GM12873 (cell line): ENCODE data around the gene SPRY1.

Source experiments
- TF ChIP-seq, protein P1 (sequence below): IDR thresholded peaks from 2 replicates; pipeline ENCODE4 v1.5.1; 2012; ENCODE audit warnings: low read depth, mild to moderate bottlenecking, moderate library complexity, low read length, control low read depth; ENCODE audit not compliant: insufficient read depth; ENCODE audit errors: missing control alignments

Gene SPRY1

GRCh38 chr4:123403080-123403604 is 6.5 kb downstream of the SPRY1 start:
- TF ChIP-seq, protein P1, sequence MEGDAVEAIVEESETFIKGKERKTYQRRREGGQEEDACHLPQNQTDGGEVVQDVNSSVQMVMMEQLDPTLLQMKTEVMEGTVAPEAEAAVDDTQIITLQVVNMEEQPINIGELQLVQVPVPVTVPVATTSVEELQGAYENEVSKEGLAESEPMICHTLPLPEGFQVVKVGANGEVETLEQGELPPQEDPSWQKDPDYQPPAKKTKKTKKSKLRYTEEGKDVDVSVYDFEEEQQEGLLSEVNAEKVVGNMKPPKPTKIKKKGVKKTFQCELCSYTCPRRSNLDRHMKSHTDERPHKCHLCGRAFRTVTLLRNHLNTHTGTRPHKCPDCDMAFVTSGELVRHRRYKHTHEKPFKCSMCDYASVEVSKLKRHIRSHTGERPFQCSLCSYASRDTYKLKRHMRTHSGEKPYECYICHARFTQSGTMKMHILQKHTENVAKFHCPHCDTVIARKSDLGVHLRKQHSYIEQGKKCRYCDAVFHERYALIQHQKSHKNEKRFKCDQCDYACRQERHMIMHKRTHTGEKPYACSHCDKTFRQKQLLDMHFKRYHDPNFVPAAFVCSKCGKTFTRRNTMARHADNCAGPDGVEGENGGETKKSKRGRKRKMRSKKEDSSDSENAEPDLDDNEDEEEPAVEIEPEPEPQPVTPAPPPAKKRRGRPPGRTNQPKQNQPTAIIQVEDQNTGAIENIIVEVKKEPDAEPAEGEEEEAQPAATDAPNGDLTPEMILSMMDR = no peak

DNA sequence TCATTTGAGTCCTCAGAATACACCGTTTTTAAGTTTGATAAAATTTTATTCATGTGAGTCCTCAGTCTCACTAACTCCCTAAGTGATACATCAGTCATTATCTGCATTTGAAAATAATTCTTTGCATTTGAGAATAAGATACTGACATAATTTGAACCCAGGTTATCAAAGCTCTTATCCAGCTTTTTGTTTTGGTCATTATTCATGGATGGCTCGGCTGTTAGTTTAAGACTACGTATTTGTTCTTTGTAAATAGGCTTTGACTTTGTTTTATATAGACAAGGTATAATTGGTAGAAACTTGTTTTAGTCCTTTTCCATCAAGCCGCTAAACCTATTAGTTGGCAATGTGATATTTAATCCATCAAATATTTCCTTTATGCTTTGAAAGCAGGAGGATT is 7.9 kb downstream of the SPRY1 start:
- TF ChIP-seq, protein P1 = no peak

GRCh38 chr4:123405267-123405865 is 8.8 kb downstream of the SPRY1 start:
- TF ChIP-seq, protein P1 = no peak

- TF ChIP-seq, protein P1 = no peak
Observed at GRCh38 chr4:123406872-123407271, 10.3 kb downstream of the SPRY1 start.

GRCh38 chr4:123408471-123409084 is 12.0 kb downstream of the SPRY1 start:
- TF ChIP-seq, protein P1 = no peak

DNA sequence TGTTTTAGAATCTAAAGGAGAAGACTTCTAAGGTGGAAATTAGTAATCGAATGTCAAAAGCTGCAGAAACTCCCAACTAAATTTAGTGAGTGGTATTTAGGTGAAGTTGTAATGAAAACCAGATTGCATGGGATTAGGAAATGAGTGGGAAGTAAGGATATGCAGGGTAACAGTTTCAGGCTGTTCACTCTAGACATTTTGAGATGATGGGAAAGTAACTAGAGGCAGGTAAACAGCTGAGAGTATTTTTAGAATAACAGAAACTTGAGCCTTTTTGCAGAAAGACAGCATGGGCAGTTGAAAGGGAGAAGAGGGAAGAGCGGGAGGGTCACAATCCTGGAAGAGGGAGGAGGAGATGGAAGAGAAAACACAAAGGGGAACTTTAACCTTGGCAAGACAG is 12.7 kb downstream of the SPRY1 start:
- TF ChIP-seq, protein P1 = no peak

DNA sequence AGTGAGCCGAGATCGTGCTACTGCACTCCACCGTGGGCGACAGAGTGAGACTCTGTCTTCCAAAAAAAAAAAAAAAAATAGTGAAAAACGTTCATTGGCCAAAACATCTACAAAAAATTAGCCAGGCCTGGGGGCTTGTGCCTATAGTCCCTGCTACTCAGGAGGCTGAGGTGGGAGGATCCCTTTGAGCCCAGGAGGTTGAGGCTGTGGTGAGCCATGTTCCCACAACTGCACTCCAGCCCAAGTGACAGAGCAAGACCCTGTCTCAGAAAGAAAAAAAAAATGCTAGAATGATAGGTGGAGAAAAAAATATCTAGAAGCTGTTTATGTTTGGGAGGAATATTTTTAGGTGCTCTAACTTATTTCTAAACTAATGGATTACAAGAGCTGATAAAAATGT is 14.9 kb downstream of the SPRY1 start:
- TF ChIP-seq, protein P1 = no peak
